Neuronal stem cell (in vitro differentiated cells): Measurements from ENCODE around the gene OR5C1.
"Not testable (repeated sequence)": the region's sequence is repeated elsewhere in the genome, so short reads cannot be mapped to it uniquely, and the experiment has no call there.

Source experiments
- DNase-seq: peaks from one replicate; pipeline ENCODE4 v3.0.0-alpha.2; 2013; ENCODE audit warnings: low spot score
- H2AFZ ChIP-seq: one replicate; pipeline ENCODE4 v1.6.1; 2013; ENCODE audit warnings: mild to moderate bottlenecking, low read length, inconsistent platforms
- H2AK5ac ChIP-seq: 2 replicates; pipeline ENCODE4 v1.6.1; 2013; ENCODE audit warnings: low read depth, mild to moderate bottlenecking, inconsistent platforms, low read length, moderate library complexity, mixed read lengths
- H2BK120ac ChIP-seq: 2 replicates; pipeline ENCODE4 v1.6.1; 2013; ENCODE audit warnings: low read depth, mild to moderate bottlenecking, inconsistent platforms, low read length, moderate library complexity, mixed read lengths
- H2BK12ac ChIP-seq: one replicate; pipeline ENCODE4 v1.6.1; 2013; ENCODE audit warnings: low read length, inconsistent platforms
- H2BK15ac ChIP-seq: 2 replicates; pipeline ENCODE4 v1.6.1; 2013; ENCODE audit warnings: mild to moderate bottlenecking, low read length, inconsistent platforms, mixed read lengths
- H2BK5ac ChIP-seq: one replicate; pipeline ENCODE4 v1.6.1; 2013; ENCODE audit warnings: inconsistent platforms, mild to moderate bottlenecking, low read length, moderate library complexity
- H3K14ac ChIP-seq: one replicate; pipeline ENCODE4 v1.6.1; 2013; ENCODE audit warnings: low read length, inconsistent platforms
- H3K18ac ChIP-seq: 2 replicates; pipeline ENCODE4 v1.6.1; 2013; ENCODE audit warnings: low read length, inconsistent platforms
- H3K23ac ChIP-seq: 2 replicates; pipeline ENCODE4 v1.6.1; 2013; ENCODE audit warnings: low read depth, mild to moderate bottlenecking, mixed read lengths, low read length, inconsistent platforms; ENCODE audit not compliant: poor library complexity
- H3K27ac ChIP-seq: replicated peaks from 3 replicates; pipeline ENCODE4 v1.5.1; 2013; ENCODE audit warnings: low read length, inconsistent platforms
- H3K27me3 ChIP-seq, 3 experiments: 2 replicates each; pipeline ENCODE4 v1.6.1; 2013; ENCODE audit warnings: low read length in 3 of 3, mild to moderate bottlenecking in 2 of 3, inconsistent platforms in 1 of 3, low read depth in 1 of 3, mixed read lengths in 1 of 3, moderate library complexity in 1 of 3; ENCODE audit not compliant: control insufficient read depth in 3 of 3, insufficient read depth in 3 of 3
- H3K36me3 ChIP-seq, 2 donors: replicated peaks in 1 of 2; 2 replicates each; pipeline ENCODE4 v1.6.1; 2013; ENCODE audit warnings: low read length in 2 of 2; ENCODE audit not compliant: control insufficient read depth in 2 of 2, insufficient read depth in 2 of 2
- H3K4ac ChIP-seq: 2 replicates; pipeline ENCODE4 v1.6.1; 2013; ENCODE audit warnings: inconsistent platforms, mild to moderate bottlenecking, low read length, moderate library complexity
- H3K4me1 ChIP-seq, 2 donors: 1 replicate in 1 of 2; 2 replicates in 1 of 2; pipeline ENCODE4 v1.6.1; 2013; ENCODE audit warnings: low read length in 2 of 2, low read depth in 1 of 2; ENCODE audit not compliant: control insufficient read depth in 2 of 2, insufficient read depth in 1 of 2
- H3K4me2 ChIP-seq: one replicate; pipeline ENCODE4 v1.6.1; 2013; ENCODE audit warnings: mild to moderate bottlenecking, low read length, inconsistent platforms; ENCODE audit not compliant: insufficient read depth, poor library complexity, severe bottlenecking
- H3K4me3 ChIP-seq, 2 donors: 2 replicates each; pipeline ENCODE4 v1.5.1; 2013; ENCODE audit warnings: low read length in 2 of 2, mild to moderate bottlenecking in 2 of 2, inconsistent platforms in 1 of 2, moderate library complexity in 1 of 2
- H3K79me1 ChIP-seq: one replicate; pipeline ENCODE4 v1.6.1; 2013; ENCODE audit warnings: low read depth, mild to moderate bottlenecking, inconsistent platforms, low read length, moderate library complexity
- H3K9ac ChIP-seq: one replicate; pipeline ENCODE4 v1.6.1; 2013; ENCODE audit warnings: mild to moderate bottlenecking, low read depth, low read length, inconsistent platforms; ENCODE audit not compliant: poor library complexity
- H3K9me3 ChIP-seq, 2 donors: replicated peaks in 1 of 2; 2 replicates each; pipeline versions ENCODE3 to v1.6.1; 2013; ENCODE audit warnings: low read length in 2 of 2, mild to moderate bottlenecking in 2 of 2, inconsistent platforms in 1 of 2, low read depth in 1 of 2, mixed read lengths in 1 of 2, moderate library complexity in 1 of 2; ENCODE audit not compliant: control insufficient read depth in 2 of 2, insufficient read depth in 1 of 2
- H4K8ac ChIP-seq: one replicate; pipeline ENCODE4 v1.6.1; 2013; ENCODE audit warnings: low read depth, mild to moderate bottlenecking, inconsistent platforms, low read length, moderate library complexity
- H4K91ac ChIP-seq: one replicate; pipeline ENCODE4 v1.6.1; 2013; ENCODE audit warnings: low read length, low read depth, mild to moderate bottlenecking, inconsistent platforms; ENCODE audit not compliant: poor library complexity
- WGBS, 2 donors: extraction: QIAGEN DNeasy Blood & Tissue Kit; methylation state at CpG; one replicate each; pipeline ENCODE4 v1.1.7; 2013; ENCODE audit warnings: missing lambda C conversion rate in 2 of 2, mixed read lengths in 1 of 2; ENCODE audit not compliant: insufficient read length in 2 of 2, insufficient replicate concordance in 1 of 2; ENCODE audit errors: extremely low coverage in 2 of 2; 5-methylcytosine and 5-hydroxymethylcytosine counted together

The OR5C1 gene

DNA sequence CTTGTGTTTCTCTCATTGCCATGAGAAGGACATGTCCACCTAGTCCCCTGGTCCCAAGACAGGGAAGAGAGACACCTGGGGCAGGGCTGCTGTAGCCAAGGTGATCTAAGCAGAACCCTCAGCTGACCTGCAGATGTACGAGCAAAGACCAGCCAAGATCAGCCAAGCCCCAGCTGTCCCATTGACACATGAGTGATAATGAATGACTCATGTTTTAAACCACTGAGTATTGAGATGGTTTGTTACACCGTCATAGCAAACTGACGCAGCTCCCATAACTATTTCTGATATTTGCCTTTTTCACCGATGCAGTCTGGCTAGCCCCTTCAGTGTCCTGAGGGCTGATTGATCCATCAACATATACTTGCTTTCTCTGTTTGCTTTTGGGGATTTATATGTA lies 17.9 kb downstream of the OR5C1 start:
- H2BK5ac ChIP-seq = no peak overlapping the region
- H3K4me3 ChIP-seq = no peak overlapping the region
- no peak overlapping the region for H4K8ac ChIP-seq

GRCh38 chr9:122807271-122807900 lies 18.7 kb downstream of the OR5C1 start:
- no peaks in the 10 kb centered on the region for H3K79me1 ChIP-seq
- no peaks in the 10 kb centered on the region for H3K9me3 ChIP-seq
- H3K18ac ChIP-seq = no peak overlapping the region

More for the DNA sequence above, 17.9 kb downstream of the OR5C1 start:
- Histone ChIP-seq H4K91ac (no peak overlapping the region), H3K27ac (no peak overlapping the region), H3K14ac (no peak overlapping the region), H3K36me3 (no peaks in the 10 kb centered on the region), H3K79me1 (no peaks in the 10 kb centered on the region), H2AK5ac (no peak overlapping the region), H2BK120ac (no peak overlapping the region), H3K9me3 (no peaks in the 10 kb centered on the region), H3K18ac (no peak overlapping the region), H2AFZ (no peak overlapping the region), H3K4me1 (peaks cover 0 to 4% of the 10 kb centered on the region in 2 donors), H3K9ac (no peak overlapping the region), H3K4me2 (no peak overlapping the region), H2BK15ac (no peak overlapping the region), H2BK12ac (no peak overlapping the region), H3K27me3 (no peaks in the 10 kb centered on the region), H3K23ac (no peak overlapping the region), H3K4ac (no peak overlapping the region)
- WGBS, 2 donors = no CpG with 5 or more reads among the region's 4 CpGs
- no peak for DNase-seq

DNA sequence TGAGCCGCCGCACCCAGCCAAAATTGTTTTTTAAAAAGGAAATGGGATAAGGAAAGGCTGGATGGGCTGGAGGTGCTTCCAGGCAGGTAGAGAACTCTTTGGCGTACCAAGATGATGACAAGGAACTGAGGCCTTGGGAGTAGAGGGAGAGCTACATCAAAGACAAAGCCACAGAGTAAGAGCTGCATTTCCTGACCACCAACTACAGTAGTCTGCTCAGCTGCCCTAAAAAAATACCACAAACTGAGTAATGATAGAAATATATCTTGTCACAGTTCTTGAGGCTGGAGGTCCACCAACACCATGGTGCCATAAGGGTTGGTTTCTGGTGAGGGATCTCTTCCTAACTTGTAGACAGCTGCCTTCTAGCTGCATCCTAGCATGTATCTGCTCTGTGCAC lies 19.4 kb downstream of the OR5C1 start:
- H3K4me1 ChIP-seq = peaks cover 0 to 4% of the 10 kb centered on the region in 2 donors
- H2BK120ac ChIP-seq = no peak overlapping the region
- no peak overlapping the region for H3K4ac ChIP-seq
- H3K36me3 ChIP-seq = no peaks in the 10 kb centered on the region
- H3K4me3 ChIP-seq = no peak overlapping the region
- H2AFZ ChIP-seq = no peak overlapping the region
- WGBS, 2 donors = no CpG with 5 or more reads among the region's 3 CpGs
- H3K9me3 ChIP-seq = no peaks in the 10 kb centered on the region
- H3K23ac ChIP-seq = no peak overlapping the region
- no peak for DNase-seq
- H4K91ac ChIP-seq = no peak overlapping the region
- H3K79me1 ChIP-seq = no peaks in the 10 kb centered on the region
- no peak overlapping the region for H4K8ac ChIP-seq
- H2AK5ac ChIP-seq = no peak overlapping the region
- H3K4me2 ChIP-seq = no peak overlapping the region
- no peak overlapping the region for H2BK15ac ChIP-seq
- H2BK5ac ChIP-seq = no peak overlapping the region
- no peaks in the 10 kb centered on the region for H3K27me3 ChIP-seq
- no peak overlapping the region for H3K18ac ChIP-seq
- no peak overlapping the region for H3K14ac ChIP-seq
- no peak overlapping the region for H2BK12ac ChIP-seq
- H3K9ac ChIP-seq = no peak overlapping the region
- no peak overlapping the region for H3K27ac ChIP-seq

More at GRCh38 chr9:122807271-122807900, 18.7 kb downstream of the OR5C1 start:
- Histone ChIP-seq H2BK120ac (no peak overlapping the region), H3K4me1 (peaks cover 0 to 4% of the 10 kb centered on the region in 2 donors), H3K4ac (no peak overlapping the region), H3K4me3 (no peak overlapping the region), H3K27me3 (no peaks in the 10 kb centered on the region), H3K4me2 (no peak overlapping the region), H4K91ac (no peak overlapping the region), H2AFZ (no peak overlapping the region), H3K9ac (no peak overlapping the region), H2BK15ac (no peak overlapping the region), H3K27ac (no peak overlapping the region), H2BK5ac (no peak overlapping the region), H4K8ac (no peak overlapping the region), H3K14ac (no peak overlapping the region), H3K36me3 (no peaks in the 10 kb centered on the region), H2BK12ac (no peak overlapping the region), H3K23ac (no peak overlapping the region), H2AK5ac (no peak overlapping the region)
- no peak for DNase-seq
- no CpG with 5 or more reads among the region's 1 CpG for WGBS, 2 donors

GRCh38 chr9:122809261-122809660 lies 20.5 kb downstream of the OR5C1 start:
- not testable (repeated sequence) for DNase-seq, H3K14ac ChIP-seq, H3K4me3 ChIP-seq, H3K79me1 ChIP-seq, H2BK120ac ChIP-seq, H3K27ac ChIP-seq, H3K9ac ChIP-seq, H3K23ac ChIP-seq, H2AK5ac ChIP-seq, H3K18ac ChIP-seq, H3K36me3 ChIP-seq, H3K4me1 ChIP-seq, H3K9me3 ChIP-seq, H4K91ac ChIP-seq, H2BK12ac ChIP-seq, H4K8ac ChIP-seq, H2BK5ac ChIP-seq, H2BK15ac ChIP-seq, H3K4me2 ChIP-seq, H3K27me3 ChIP-seq, H2AFZ ChIP-seq, H3K4ac ChIP-seq
- no CpG with 5 or more reads among the region's 7 CpGs for WGBS, 2 donors
